ENCODE measurements around the gene LRP10.

LRP10 gene

GRCh38 chr14:22842211-22843122, 29.1 kb upstream of the LRP10 start:
- ChIA-PET POLR2A (interaction anchor here (1.8 kb wide), 1 partner anchor 12 kb away, joined by 4 read pairs; no protein-coding TSS in a partner anchor), CTCF (interaction anchor here (0.6 kb wide), 1 partner anchor 13 kb away, joined by 3 read pairs; no protein-coding TSS in a partner anchor)
- no peak for DNase-seq (ENCODE audit: extremely low spot score)
- no peak for TF ChIP-seq TARDBP (IDR thresholded peaks at IDR 0.05)
- TF ChIP-seq NFRKB (IDR thresholded peaks at IDR 0.05), result no peak
- no peak for TF ChIP-seq L3MBTL2 (conservative IDR thresholded peaks at IDR 0.05)
- no peak for TF ChIP-seq ELF4 (IDR thresholded peaks at IDR 0.05)
- no peak for TF ChIP-seq BHLHE40 (IDR thresholded peaks at IDR 0.05; ENCODE audit: borderline replicate concordance)
- no peak for TF ChIP-seq FOXK2 (IDR thresholded peaks at IDR 0.05)
- TF ChIP-seq LEF1 (IDR thresholded peaks at IDR 0.05; ENCODE audit: borderline replicate concordance), result no peak
- no peak for TF ChIP-seq SP1 (IDR thresholded peaks at IDR 0.05)
- no peak for TF ChIP-seq ZNF384 (IDR thresholded peaks at IDR 0.05)
- no peak for TF ChIP-seq PKNOX1 (IDR thresholded peaks at IDR 0.05)
- no peak for TF ChIP-seq CTBP1 (IDR thresholded peaks at IDR 0.05; ENCODE audit: borderline replicate concordance)
- TF ChIP-seq HDGF (IDR thresholded peaks at IDR 0.05; ENCODE audit: borderline replicate concordance), result no peak
- no peak for TF ChIP-seq FOXM1 (IDR thresholded peaks at IDR 0.05; ENCODE audit: borderline replicate concordance)
- TF ChIP-seq FOXA1 (IDR thresholded peaks at IDR 0.05), result no peak

- ChIA-PET CTCF (no interaction called here), POLR2A (interaction anchor here (1.8 kb wide), 1 partner anchor 13 kb away, joined by 4 read pairs; no protein-coding TSS in a partner anchor)
- no peak for TF ChIP-seq FOXM1 (IDR thresholded peaks at IDR 0.05; ENCODE audit: borderline replicate concordance)
- no peak for TF ChIP-seq FOXK2 (IDR thresholded peaks at IDR 0.05)
- TF ChIP-seq ARNT (IDR thresholded peaks at IDR 0.05), result no peak
- no peak for TF ChIP-seq FOXA1 (IDR thresholded peaks at IDR 0.05)
- no peak for TF ChIP-seq LEF1 (IDR thresholded peaks at IDR 0.05; ENCODE audit: borderline replicate concordance)
- TF ChIP-seq PKNOX1 (IDR thresholded peaks at IDR 0.05), result no peak
- no peak for TF ChIP-seq HDGF (IDR thresholded peaks at IDR 0.05; ENCODE audit: borderline replicate concordance)
- no peak for TF ChIP-seq ELF4 (IDR thresholded peaks at IDR 0.05)
- no peak for TF ChIP-seq CTBP1 (IDR thresholded peaks at IDR 0.05; ENCODE audit: borderline replicate concordance)
- no peak for TF ChIP-seq ZNF384 (IDR thresholded peaks at IDR 0.05)
- no peak for TF ChIP-seq BHLHE40 (IDR thresholded peaks at IDR 0.05; ENCODE audit: borderline replicate concordance)
- TF ChIP-seq SP1 (IDR thresholded peaks at IDR 0.05), result no peak
- TF ChIP-seq SUZ12 (IDR thresholded peaks at IDR 0.05), result no peak
- no peak for TF ChIP-seq L3MBTL2 (conservative IDR thresholded peaks at IDR 0.05)
- DNase-seq (ENCODE audit: extremely low spot score), result no peak
These were observed 28.2 kb upstream of the LRP10 start for GRCh38 chr14:22843123-22843925.

- ChIA-PET POLR2A (interaction anchor here (0.9 kb wide), 1 partner anchor 22 kb away, joined by 3 read pairs; no protein-coding TSS in a partner anchor), CTCF (no interaction called here)
- DNase-seq (ENCODE audit: extremely low spot score), result no peak
- no peak for TF ChIP-seq NFRKB (IDR thresholded peaks at IDR 0.05)
These were observed 27.1 kb upstream of the LRP10 start for GRCh38 chr14:22844221-22845102.

- ChIA-PET CTCF (no interaction called here), POLR2A (interaction anchor here (0.9 kb wide), 1 partner anchor 22 kb away, joined by 3 read pairs; no protein-coding TSS in a partner anchor)
- TF ChIP-seq ARNT (IDR thresholded peaks at IDR 0.05) (no peak), HDGF (IDR thresholded peaks at IDR 0.05; ENCODE audit: borderline replicate concordance) (no peak), PKNOX1 (IDR thresholded peaks at IDR 0.05) (no peak), FOXA1 (IDR thresholded peaks at IDR 0.05) (no peak), NFRKB (IDR thresholded peaks at IDR 0.05) (no peak), CTBP1 (IDR thresholded peaks at IDR 0.05; ENCODE audit: borderline replicate concordance) (no peak), ZNF384 (IDR thresholded peaks at IDR 0.05) (no peak), L3MBTL2 (conservative IDR thresholded peaks at IDR 0.05) (no peak), SUZ12 (IDR thresholded peaks at IDR 0.05) (no peak), TARDBP (IDR thresholded peaks at IDR 0.05) (no peak), FOXK2 (IDR thresholded peaks at IDR 0.05) (no peak), SP1 (IDR thresholded peaks at IDR 0.05) (no peak)
- DNase-seq (ENCODE audit: extremely low spot score), result peak; percentile 2
These were observed 26.5 kb upstream of the LRP10 start for GRCh38 chr14:22845103-22845394.

All from HEK293T (cell line).